HEK293T (cell line): ENCODE measurements around the gene MAST4.

Experiments
- CTCF ChIA-PET: fragments of 350-600 bp; formaldehyde crosslinking; extraction: SDS; loops from one replicate; lab custom pipeline; 2021; ENCODE audit warnings: antibody characterized with exemption, inconsistent platforms; lab: Yijun Ruan, JAX
- POLR2A ChIA-PET: fragments of 350-600 bp; formaldehyde crosslinking; extraction: SDS; loops from one replicate; lab custom pipeline; 2020; ENCODE audit warnings: antibody characterized with exemption, inconsistent platforms; lab: Yijun Ruan, JAX
- DNase-seq: peaks from one replicate; pipeline ENCODE4 v3.0.0; 2012; ENCODE audit warnings: mixed read lengths; ENCODE audit errors: extremely low spot score
- ARNT ChIP-seq: fragments of 450-650 bp; IDR thresholded peaks from 2 replicates; pipeline ENCODE4 v1.6.1; 2017; ENCODE audit warnings: mild to moderate bottlenecking
- BHLHE40 ChIP-seq: fragments of 450-650 bp; IDR thresholded peaks from 2 replicates; pipeline ENCODE4 v1.6.1; 2016; ENCODE audit warnings: mild to moderate bottlenecking, moderate library complexity, borderline replicate concordance
- CTBP1 ChIP-seq: fragments of 450-650 bp; IDR thresholded peaks from 2 replicates; pipeline ENCODE4 v1.6.1; 2016; ENCODE audit warnings: borderline replicate concordance
- ELF4 ChIP-seq: fragments of 450-650 bp; IDR thresholded peaks from 2 replicates; pipeline ENCODE4 v1.6.1; 2017; ENCODE audit warnings: antibody characterized with exemption
- FOXA1 ChIP-seq: fragments of 450-650 bp; IDR thresholded peaks from 2 replicates; pipeline ENCODE4 v1.6.1; 2016; ENCODE audit warnings: mild to moderate bottlenecking
- FOXK2 ChIP-seq: fragments of 450-650 bp; IDR thresholded peaks from 2 replicates; pipeline ENCODE4 v1.6.1; 2016; ENCODE audit warnings: mild to moderate bottlenecking
- FOXM1 ChIP-seq: fragments of 450-650 bp; IDR thresholded peaks from 2 replicates; pipeline ENCODE4 v1.6.1; 2017; ENCODE audit warnings: mild to moderate bottlenecking, borderline replicate concordance
- HDGF ChIP-seq: fragments of 450-650 bp; IDR thresholded peaks from 2 replicates; pipeline ENCODE4 v1.6.1; 2017; ENCODE audit warnings: antibody characterized with exemption, borderline replicate concordance
- L3MBTL2 ChIP-seq: fragments of 450-650 bp; conservative IDR thresholded peaks from 2 replicates; pipeline ENCODE4 v1.6.1; 2016; ENCODE audit warnings: mild to moderate bottlenecking
- LEF1 ChIP-seq: fragments of 450-650 bp; IDR thresholded peaks from 2 replicates; pipeline ENCODE4 v1.6.1; 2017; ENCODE audit warnings: mild to moderate bottlenecking, borderline replicate concordance
- NFRKB ChIP-seq: fragments of 450-650 bp; IDR thresholded peaks from 2 replicates; pipeline ENCODE4 v1.6.1; 2016; ENCODE audit warnings: mild to moderate bottlenecking, moderate library complexity
- PKNOX1 ChIP-seq: fragments of 450-650 bp; IDR thresholded peaks from 2 replicates; pipeline ENCODE4 v1.6.1; 2016
- SP1 ChIP-seq: fragments of 450-650 bp; IDR thresholded peaks from 2 replicates; pipeline ENCODE4 v1.6.1; 2017
- SUZ12 ChIP-seq: fragments of 450-650 bp; IDR thresholded peaks from 2 replicates; pipeline ENCODE4 v1.6.1; 2016; ENCODE audit warnings: mild to moderate bottlenecking
- TARDBP ChIP-seq: fragments of 450-650 bp; IDR thresholded peaks from 2 replicates; pipeline ENCODE4 v1.6.1; 2016
- ZNF384 ChIP-seq: fragments of 450-650 bp; IDR thresholded peaks from 2 replicates; pipeline ENCODE4 v1.6.1; 2016

MAST4 gene

GRCh38 chr5:67163863-67164595, 567.8 kb downstream of the MAST4 start:
- POLR2A ChIA-PET: no interaction called here
- CTCF ChIA-PET: no interaction called here
- no peak for DNase-seq
- TF ChIP-seq CTBP1 (no peak), SP1 (no peak), FOXK2 (no peak), ZNF384 (no peak), ARNT (no peak), BHLHE40 (no peak), FOXM1 (no peak), SUZ12 (no peak), LEF1 (no peak), ELF4 (no peak), TARDBP (no peak), HDGF (no peak), L3MBTL2 (no peak), FOXA1 (no peak), NFRKB (no peak), PKNOX1 (no peak)

GRCh38 chr5:67164856-67165525, 568.8 kb downstream of the MAST4 start:
- ChIA-PET CTCF (no interaction called here), POLR2A (no interaction called here)
- DNase-seq: no peak
- TF ChIP-seq LEF1 (no peak), NFRKB (no peak), FOXA1 (no peak), TARDBP (no peak), ELF4 (no peak), SUZ12 (no peak), BHLHE40 (no peak), FOXK2 (no peak), ARNT (no peak)

- no peak for DNase-seq
- CTCF ChIA-PET: no interaction called here
- POLR2A ChIA-PET: no interaction called here
- TF ChIP-seq ELF4 (no peak), L3MBTL2 (no peak), BHLHE40 (no peak), TARDBP (no peak), FOXA1 (no peak), SUZ12 (no peak), ARNT (no peak), LEF1 (no peak)
Measured at GRCh38 chr5:67165526-67166459, 569.6 kb downstream of the MAST4 start.

- DNase-seq: no peak
- ChIA-PET POLR2A (no interaction called here), CTCF (interaction anchor here (0.6 kb wide), 1 partner anchor 139 kb away, joined by 3 read pairs; no protein-coding TSS in a partner anchor)
- no peak for TF ChIP-seq HDGF
- TF ChIP-seq TARDBP: no peak
Measured at GRCh38 chr5:67166460-67167285, 570.5 kb downstream of the MAST4 start.

GRCh38 chr5:67168069-67168468, 571.9 kb downstream of the MAST4 start:
- POLR2A ChIA-PET: no interaction called here
- DNase-seq: no peak
- TF ChIP-seq ELF4 (no peak), NFRKB (no peak), SP1 (no peak), ARNT (no peak), FOXA1 (no peak), FOXK2 (no peak), TARDBP (no peak), PKNOX1 (no peak), LEF1 (no peak), HDGF (no peak), BHLHE40 (no peak), SUZ12 (no peak), ZNF384 (no peak), L3MBTL2 (no peak), FOXM1 (no peak), CTBP1 (no peak)
- CTCF ChIA-PET: no interaction called here
